ENCODE measurements around the gene EPHB2.

DNA sequence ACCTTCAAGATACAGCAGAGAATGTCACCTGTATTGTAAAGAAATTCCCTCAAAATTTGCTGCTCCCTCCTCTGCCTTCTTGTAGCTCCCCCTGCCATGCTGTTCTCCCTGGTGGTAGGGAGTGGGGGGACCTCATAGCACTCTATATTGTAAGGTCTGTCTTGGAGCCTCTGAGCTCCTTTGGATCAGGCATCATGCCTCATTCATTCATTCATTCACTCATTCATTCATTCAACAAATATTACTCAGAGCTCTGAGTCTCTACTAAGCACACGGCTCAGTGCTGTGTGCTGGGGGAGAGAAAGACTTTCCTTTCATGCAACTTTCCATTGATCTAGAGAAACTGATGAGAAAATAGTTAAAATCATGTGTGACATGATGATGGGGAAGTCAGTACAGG, 27.1 kb upstream of the EPHB2 start:
- TF ChIP-seq, protein P1, sequence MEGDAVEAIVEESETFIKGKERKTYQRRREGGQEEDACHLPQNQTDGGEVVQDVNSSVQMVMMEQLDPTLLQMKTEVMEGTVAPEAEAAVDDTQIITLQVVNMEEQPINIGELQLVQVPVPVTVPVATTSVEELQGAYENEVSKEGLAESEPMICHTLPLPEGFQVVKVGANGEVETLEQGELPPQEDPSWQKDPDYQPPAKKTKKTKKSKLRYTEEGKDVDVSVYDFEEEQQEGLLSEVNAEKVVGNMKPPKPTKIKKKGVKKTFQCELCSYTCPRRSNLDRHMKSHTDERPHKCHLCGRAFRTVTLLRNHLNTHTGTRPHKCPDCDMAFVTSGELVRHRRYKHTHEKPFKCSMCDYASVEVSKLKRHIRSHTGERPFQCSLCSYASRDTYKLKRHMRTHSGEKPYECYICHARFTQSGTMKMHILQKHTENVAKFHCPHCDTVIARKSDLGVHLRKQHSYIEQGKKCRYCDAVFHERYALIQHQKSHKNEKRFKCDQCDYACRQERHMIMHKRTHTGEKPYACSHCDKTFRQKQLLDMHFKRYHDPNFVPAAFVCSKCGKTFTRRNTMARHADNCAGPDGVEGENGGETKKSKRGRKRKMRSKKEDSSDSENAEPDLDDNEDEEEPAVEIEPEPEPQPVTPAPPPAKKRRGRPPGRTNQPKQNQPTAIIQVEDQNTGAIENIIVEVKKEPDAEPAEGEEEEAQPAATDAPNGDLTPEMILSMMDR (IDR thresholded peaks at IDR 0.05) = no peak
- TF ChIP-seq JAZF1 (CRISPR knock-in tag; IDR thresholded peaks at IDR 0.05) (no peak), SOX15 (CRISPR knock-in tag; IDR thresholded peaks at IDR 0.05) (no peak), TCF7 (CRISPR knock-in tag; IDR thresholded peaks at IDR 0.05; ENCODE audit: low read depth) (no peak), FOXJ3 (CRISPR knock-in tag; IDR thresholded peaks at IDR 0.05; ENCODE audit: borderline replicate concordance) (no peak)
